Epithelial cell of proximal tubule (primary cell): Measurements from ENCODE around the gene ATP6AP1. TPM values are rescaled to one million over a fixed set of nuclear protein-coding genes. Genes with fewer than 3 reads are reported as not detected.

Experiments used
- DNase-seq: peaks from one replicate; pipeline ENCODE4 v3.0.0-alpha.2; 2011; ENCODE audit warnings: low read depth
- H3K4me3 ChIP-seq: 2 replicates; pipeline ENCODE4 v1.5.1; 2011; ENCODE audit warnings: low read depth, mild to moderate bottlenecking, low read length
- CTCF ChIP-seq: conservative IDR thresholded peaks from 2 replicates; pipeline ENCODE4 v1.5.1; 2012; ENCODE audit warnings: low read depth, mild to moderate bottlenecking, low read length
- total RNA-seq: library from RNA; depleted of rRNA; stranded (reverse); fragments of >200 nt; gene quantifications from 2 replicates; pipeline ENCODE4 v1.2.3, GENCODE V29; 2015

ATP6AP1 gene
- total RNA-seq, 1 donor from 2014 or later = 55.1 TPM

GRCh38 chrX:154483325-154483724 lies 54.8 kb downstream of the ATP6AP1 start:
- no peak overlapping the region for H3K4me3 ChIP-seq
- no peak for DNase-seq
- TF ChIP-seq CTCF = no peak

GRCh38 chrX:154484255-154485149 lies 56.0 kb downstream of the ATP6AP1 start:
- DNase-seq = no peak
- no peak overlapping the region for H3K4me3 ChIP-seq
- TF ChIP-seq CTCF = no peak

GRCh38 chrX:154485150-154486051 lies 56.9 kb downstream of the ATP6AP1 start:
- DNase-seq = no peak
- TF ChIP-seq CTCF = no peak
- peak overlapping the region; percentile 64 for H3K4me3 ChIP-seq

- no peak for DNase-seq
- peak overlapping the region; percentile 64 for H3K4me3 ChIP-seq
- TF ChIP-seq CTCF = no peak
Observed at GRCh38 chrX:154486052-154486395, 57.5 kb downstream of the ATP6AP1 start.

Other genes starting within 250 kb of the ATP6AP1 start
- gene OPN1MW, start 246.1 kb upstream of the ATP6AP1 start, total RNA-seq = not detected in 2 replicates
- gene OPN1MW2, start 208.9 kb upstream of the ATP6AP1 start, total RNA-seq = not detected in 2 replicates
- not detected in 2 replicates for gene OPN1MW3, start 171.1 kb upstream of the ATP6AP1 start, total RNA-seq
- gene TEX28, start 133.6 kb upstream of the ATP6AP1 start, total RNA-seq = not detected in 2 replicates
- gene TKTL1, start 132.9 kb upstream of the ATP6AP1 start, total RNA-seq = 0.17 TPM in 1 of 2 replicates, not detected in the other
- 953 and 1,430 TPM in 2 replicates for gene FLNA, start 54.0 kb upstream of the ATP6AP1 start, total RNA-seq
- 50.7 and 63.0 TPM in 2 replicates for gene EMD, start 49.4 kb upstream of the ATP6AP1 start, total RNA-seq
- 5,736 and 6,055 TPM in 2 replicates for gene RPL10, start 30.3 kb upstream of the ATP6AP1 start, total RNA-seq
- gene DNASE1L1, start 19.4 kb upstream of the ATP6AP1 start, total RNA-seq = 20.7 and 27.7 TPM in 2 replicates
- 33.6 and 55.8 TPM in 2 replicates for gene TAFAZZIN, start 17.1 kb upstream of the ATP6AP1 start, total RNA-seq
- 116 and 144 TPM in 2 replicates for gene GDI1, start 8.5 kb downstream of the ATP6AP1 start, total RNA-seq
- gene FAM50A, start 15.5 kb downstream of the ATP6AP1 start, total RNA-seq = 51.1 and 74.1 TPM in 2 replicates
- 5.9 and 14.6 TPM in 2 replicates for gene PLXNA3, start 29.6 kb downstream of the ATP6AP1 start, total RNA-seq
- gene LAGE3, start 50.6 kb downstream of the ATP6AP1 start, total RNA-seq = 23.0 and 28.4 TPM in 2 replicates
- 39.4 and 65.5 TPM in 2 replicates for gene UBL4A, start 57.9 kb downstream of the ATP6AP1 start, total RNA-seq
- gene SLC10A3, start 62.0 kb downstream of the ATP6AP1 start, total RNA-seq = 26.1 and 29.1 TPM in 2 replicates
- gene FAM3A, start 87.6 kb downstream of the ATP6AP1 start, total RNA-seq = 24.8 and 31.8 TPM in 2 replicates
- 70.5 and 84.1 TPM in 2 replicates for gene G6PD, start 118.2 kb downstream of the ATP6AP1 start, total RNA-seq
- 15.8 and 21.4 TPM in 2 replicates for gene IKBKG, start 118.9 kb downstream of the ATP6AP1 start, total RNA-seq
- not detected in 2 replicates for gene CTAG1A, start 156.5 kb downstream of the ATP6AP1 start, total RNA-seq
- not detected in 2 replicates for gene CTAG1B, start 190.6 kb downstream of the ATP6AP1 start, total RNA-seq
- not detected in 2 replicates for gene CTAG2, start 224.9 kb downstream of the ATP6AP1 start, total RNA-seq